Mesodermal cell (in vitro differentiated cells): Measurements from ENCODE around the gene RBFOX2.
A peak's percentile ranks its signal among the peaks of the same experiment; 100 is the strongest.

Experiments used
- H3K27ac ChIP-seq: 2 replicates; pipeline ENCODE4 v1.7.0; 2013; ENCODE audit warnings: mild to moderate bottlenecking, low read depth, low read length, moderate library complexity; ENCODE audit not compliant: severe bottlenecking
- H3K36me3 ChIP-seq: 2 replicates; pipeline ENCODE4 v1.7.1; 2013; ENCODE audit warnings: mild to moderate bottlenecking, low read length, moderate library complexity; ENCODE audit not compliant: control insufficient read depth, insufficient read depth
- H3K4me1 ChIP-seq: one replicate; pipeline ENCODE4 v1.7.1; 2013; ENCODE audit warnings: mild to moderate bottlenecking, low read length; ENCODE audit not compliant: insufficient read depth, control insufficient read depth, poor library complexity, severe bottlenecking
- H3K4me3 ChIP-seq: 2 replicates; pipeline ENCODE4 v1.7.0; 2013; ENCODE audit warnings: low read length, control low read depth, mild to moderate bottlenecking; ENCODE audit not compliant: insufficient read depth, poor library complexity, severe bottlenecking; ENCODE audit errors: extremely low read depth
- H3K9me3 ChIP-seq: 2 replicates; pipeline ENCODE4 v1.7.1; 2013; ENCODE audit warnings: mild to moderate bottlenecking, low read length, moderate library complexity; ENCODE audit not compliant: control insufficient read depth
- WGBS, 2 experiments: methylation state at CpG; one replicate each; pipeline ENCODE4 v1.1.5; 2013; ENCODE audit warnings: missing lambda C conversion rate in 2 of 2; ENCODE audit not compliant: insufficient coverage in 2 of 2; 5-methylcytosine and 5-hydroxymethylcytosine counted together

Gene RBFOX2

GRCh38 chr22:35978201-35978600, 50.4 kb downstream of the RBFOX2 start:
- Histone ChIP-seq H3K4me1 (peaks cover 17% of the 10 kb centered on the region), H3K4me3 (no peak overlapping the region), H3K27ac (no peak overlapping the region), H3K9me3 (no peaks in the 10 kb centered on the region), H3K36me3 (no peaks in the 10 kb centered on the region)
- WGBS, 2 experiments = no CpG with 5 or more reads among the region's 1 CpG

- Histone ChIP-seq H3K4me1 (peaks cover 27% of the 10 kb centered on the region), H3K27ac (no peak overlapping the region), H3K4me3 (no peak overlapping the region), H3K36me3 (no peaks in the 10 kb centered on the region), H3K9me3 (no peaks in the 10 kb centered on the region)
- WGBS, 2 experiments = no CpG with 5 or more reads among the region's 2 CpGs
These were observed 51.5 kb downstream of the RBFOX2 start for GRCh38 chr22:35977136-35977535.

DNA sequence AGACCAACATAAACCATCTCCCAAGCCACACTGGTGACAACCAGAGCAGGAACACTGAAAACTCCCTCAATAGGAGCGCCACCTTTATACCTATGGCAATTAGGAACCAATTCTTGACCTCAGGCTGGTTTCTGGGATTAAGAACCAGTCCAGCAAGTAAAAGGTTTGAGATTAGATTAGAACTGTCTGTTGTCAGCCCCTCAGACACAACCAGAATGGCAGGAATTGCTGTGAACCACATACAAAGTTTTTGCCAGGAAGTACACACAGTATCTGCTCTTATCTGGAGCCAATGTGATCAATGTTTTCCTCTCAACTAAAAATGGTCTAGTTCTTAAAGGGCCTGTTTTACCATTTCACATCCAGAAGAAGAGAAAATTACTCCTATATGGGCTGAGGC, 55.2 kb downstream of the RBFOX2 start:
- Histone ChIP-seq H3K36me3 (no peaks in the 10 kb centered on the region), H3K9me3 (no peaks in the 10 kb centered on the region), H3K4me3 (no peak overlapping the region), H3K27ac (peak overlapping the region; percentile 87), H3K4me1 (peaks cover 51% of the 10 kb centered on the region)
- WGBS, 2 experiments = no CpG with 5 or more reads among the region's 1 CpG

- H3K4me3 ChIP-seq = no peak overlapping the region
- peak overlapping the region; percentile 87 for H3K27ac ChIP-seq
- H3K9me3 ChIP-seq = no peaks in the 10 kb centered on the region
These were observed 56.1 kb downstream of the RBFOX2 start for GRCh38 chr22:35972559-35972958.

GRCh38 chr22:35971456-35972119, 57.0 kb downstream of the RBFOX2 start:
- H3K4me1 ChIP-seq = peaks cover 51% of the 10 kb centered on the region
- WGBS, 2 experiments = 32 to 48% methylated on average over 2 of the region's 3 CpGs
- H3K9me3 ChIP-seq = no peaks in the 10 kb centered on the region
- H3K36me3 ChIP-seq = peaks cover 4% of the 10 kb centered on the region
- no peak overlapping the region for H3K4me3 ChIP-seq
- H3K27ac ChIP-seq = peak overlapping the region; percentile 87

More at GRCh38 chr22:35972559-35972958, 56.1 kb downstream of the RBFOX2 start:
- H3K4me1 ChIP-seq = peaks cover 51% of the 10 kb centered on the region
- H3K36me3 ChIP-seq = no peaks in the 10 kb centered on the region
- WGBS, 2 experiments = no CpG with 5 or more reads among the region's 1 CpG

DNA sequence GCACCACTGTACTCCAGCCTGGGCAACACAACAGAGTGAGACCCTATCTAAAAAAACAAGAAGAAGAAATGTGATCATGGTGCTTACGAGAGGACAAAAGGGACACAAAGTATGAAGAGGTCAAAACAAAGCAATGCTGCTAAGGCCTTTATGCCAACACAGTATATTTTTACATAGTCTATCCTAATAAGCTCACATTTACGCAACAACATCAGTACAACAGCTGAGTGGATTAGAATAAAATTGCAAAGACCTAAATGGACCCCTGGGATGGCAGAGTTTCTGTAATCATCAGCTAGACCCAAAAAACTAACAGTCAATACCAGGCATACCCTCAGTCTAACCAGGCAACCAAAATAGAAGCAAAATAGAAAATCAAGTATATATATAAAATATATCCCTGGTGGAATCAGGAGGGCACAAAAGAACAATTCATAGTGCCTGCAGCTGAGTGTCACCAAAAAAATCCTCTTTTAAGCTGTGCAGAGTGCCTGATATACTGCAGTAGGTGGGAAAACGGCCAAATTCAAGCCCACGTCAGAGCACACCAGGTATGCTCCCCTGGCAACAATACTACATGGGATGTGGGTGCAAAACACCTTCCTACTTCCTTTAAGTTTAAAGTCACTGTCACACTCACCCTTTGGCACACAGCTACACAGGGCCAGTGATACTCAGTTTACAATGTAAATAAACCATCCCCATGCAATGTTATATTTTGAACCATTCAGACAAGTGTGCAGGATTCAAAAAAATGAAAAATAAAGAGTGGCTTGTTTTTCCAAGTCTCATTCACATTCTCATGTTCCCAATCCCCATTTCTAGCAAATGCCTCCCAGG, 57.8 kb downstream of the RBFOX2 start:
- Histone ChIP-seq H3K36me3 (peaks cover 4% of the 10 kb centered on the region), H3K4me3 (no peak overlapping the region), H3K9me3 (no peaks in the 10 kb centered on the region), H3K27ac (peak overlapping the region; percentile 87), H3K4me1 (peaks cover 49% of the 10 kb centered on the region)
- 80% methylated on average over 2 of the region's 4 CpGs; no CpG with 5 or more reads in 1 of the 2 experiments for WGBS, 2 experiments

DNA sequence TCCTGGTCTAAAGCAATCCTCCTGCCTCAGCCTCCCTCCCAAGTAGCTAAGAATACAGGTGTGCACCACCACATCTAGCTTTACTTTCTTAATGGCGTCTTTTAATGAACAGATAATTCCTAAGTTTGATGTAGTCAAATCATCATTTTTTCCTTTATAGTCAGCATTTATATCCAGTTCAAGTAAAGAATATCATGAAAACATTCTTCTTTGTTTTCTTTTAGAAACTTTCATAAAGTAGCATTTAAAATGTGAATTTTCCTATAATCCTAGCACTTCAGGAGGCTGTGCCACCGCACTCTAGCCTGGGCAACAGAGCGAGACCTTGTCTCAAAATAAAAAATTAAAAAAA, 61.6 kb downstream of the RBFOX2 start:
- H3K27ac ChIP-seq = no peak overlapping the region
- peaks cover 41% of the 10 kb centered on the region for H3K4me1 ChIP-seq
- peaks cover 4% of the 10 kb centered on the region for H3K36me3 ChIP-seq
- 100% methylated on average over 1 of the region's 3 CpGs for WGBS, 2 experiments
- H3K4me3 ChIP-seq = no peak overlapping the region
- H3K9me3 ChIP-seq = no peaks in the 10 kb centered on the region

- Histone ChIP-seq H3K36me3 (peaks cover 4% of the 10 kb centered on the region), H3K27ac (no peak overlapping the region), H3K4me1 (peaks cover 39% of the 10 kb centered on the region), H3K4me3 (no peak overlapping the region), H3K9me3 (no peaks in the 10 kb centered on the region)
- 100% methylated on average over 2 of the region's 6 CpGs; no CpG with 5 or more reads in 1 of the 2 experiments for WGBS, 2 experiments
These were observed 62.1 kb downstream of the RBFOX2 start for GRCh38 chr22:35966314-35967045.

GRCh38 chr22:35963237-35963810, 65.3 kb downstream of the RBFOX2 start:
- WGBS, 2 experiments = 100% methylated on average over 1 of the region's 8 CpGs; no CpG with 5 or more reads in 1 of the 2 experiments
- Histone ChIP-seq H3K9me3 (no peaks in the 10 kb centered on the region), H3K27ac (no peak overlapping the region), H3K4me3 (no peak overlapping the region), H3K36me3 (peaks cover 4% of the 10 kb centered on the region), H3K4me1 (peaks cover 41% of the 10 kb centered on the region)

DNA sequence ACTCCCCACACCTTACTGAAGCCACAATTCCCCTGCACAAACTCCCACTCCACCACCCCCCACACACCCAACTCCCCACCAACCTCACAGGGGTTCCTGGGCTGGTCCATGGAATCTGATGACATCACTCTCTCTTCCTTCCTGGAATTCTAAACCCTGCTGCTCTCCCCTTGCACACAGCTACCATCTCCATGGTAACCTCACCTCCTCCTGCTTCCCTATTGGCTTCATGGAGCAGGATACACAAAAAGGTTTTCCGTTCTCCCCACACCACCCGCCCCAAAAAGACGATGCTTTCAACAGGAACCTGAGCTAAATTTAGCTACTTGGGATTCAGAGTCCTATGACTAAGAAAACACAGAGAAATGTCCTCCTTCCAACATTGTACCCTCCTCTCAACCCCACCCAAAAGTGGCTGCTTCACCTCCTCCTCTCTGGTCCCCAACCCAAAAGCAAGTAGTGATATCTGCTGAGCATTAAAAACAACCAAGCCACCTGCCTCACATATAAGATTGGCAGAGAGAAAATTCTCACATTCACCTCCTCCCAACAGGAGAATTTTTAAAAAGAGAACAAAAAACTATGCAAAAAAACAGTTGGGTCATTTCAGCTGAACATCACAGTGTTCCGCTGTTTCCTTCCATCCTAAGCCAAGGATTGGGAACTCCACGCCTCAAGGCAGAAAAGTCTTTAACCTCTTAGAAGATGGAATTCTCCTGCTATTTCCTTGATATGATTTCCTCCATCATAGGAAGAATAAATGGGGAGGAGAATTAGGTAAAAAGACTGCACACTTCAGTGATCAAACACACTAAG, 66.9 kb downstream of the RBFOX2 start:
- Histone ChIP-seq H3K4me3 (peak overlapping the region; percentile 12), H3K4me1 (peaks cover 41% of the 10 kb centered on the region), H3K36me3 (peaks cover 2% of the 10 kb centered on the region), H3K27ac (peak overlapping the region; percentile 87), H3K9me3 (no peaks in the 10 kb centered on the region)
- WGBS, 2 experiments = 37 to 40% methylated on average over 5 of the region's 5 CpGs
